Motor neuron (in vitro differentiated cells): ENCODE measurements around the gene NRG4. TPM values are rescaled to one million over a fixed set of nuclear protein-coding genes. Genes with fewer than 3 reads are reported as not detected.

Experiments
- ATAC-seq, 8 experiments: fragments of 200-7000 bp; cut with Tn5 transposase; replicated peaks in 6 of 8; 2 replicates each; pipeline ENCODE4 v1.8.0; 2021; ENCODE audit warnings: mild to moderate bottlenecking in 8 of 8, moderate library complexity in 8 of 8
- H3K27ac ChIP-seq, 2 donors: fragments of 250-450 bp; sonication (Bioruptor Pico); 2 replicates each; pipeline ENCODE4 v1.9.0; 2021; ENCODE audit warnings: antibody characterized with exemption in 2 of 2, mild to moderate bottlenecking in 2 of 2, moderate library complexity in 1 of 2
- H3K4me1 ChIP-seq, 2 donors: fragments of 250-450 bp; sonication (Bioruptor Pico); replicated peaks in 1 of 2; 2 replicates each; pipeline ENCODE4 v1.6.1; 2021; ENCODE audit warnings: antibody characterized with exemption in 2 of 2, mild to moderate bottlenecking in 2 of 2, moderate library complexity in 1 of 2
- H3K4me3 ChIP-seq, 5 donors: fragments of 250-450 bp; sonication (Bioruptor Pico); 2 replicates each; pipeline ENCODE4 v1.9.0; 2021; ENCODE audit warnings: antibody characterized with exemption in 5 of 5, mild to moderate bottlenecking in 5 of 5, moderate library complexity in 4 of 5
- WGBS, 10 experiments: fragments of 450-650 bp; shearing (Covaris generic); methylation state at CpG; one replicate each; pipeline ENCODE4 v1.0.0; 2022; 5-methylcytosine and 5-hydroxymethylcytosine counted together
- in situ Hi-C, 9 experiments: fragments of 400-800 bp; cut with MboI; loops; one replicate each; pipeline ENCODE4 v1.15.0; 2021; ENCODE audit warnings: low sequenced_read_pairs in 9 of 9, low pct_unique_long_range_greater_than_20kb in 2 of 9; ENCODE audit not compliant: unreplicated experiment in 9 of 9
- total RNA-seq, 8 experiments: library from RNA; unstranded; fragments of 300-600 nt; gene quantifications; 2 replicates each; pipeline versions ENCODE4 v1.2.3 to v1.2.4, GENCODE V29; 2022

The NRG4 gene
- total RNA-seq, 8 experiments from 2014 or later: 0.58 to 2.9 (median 1.1) TPM

DNA sequence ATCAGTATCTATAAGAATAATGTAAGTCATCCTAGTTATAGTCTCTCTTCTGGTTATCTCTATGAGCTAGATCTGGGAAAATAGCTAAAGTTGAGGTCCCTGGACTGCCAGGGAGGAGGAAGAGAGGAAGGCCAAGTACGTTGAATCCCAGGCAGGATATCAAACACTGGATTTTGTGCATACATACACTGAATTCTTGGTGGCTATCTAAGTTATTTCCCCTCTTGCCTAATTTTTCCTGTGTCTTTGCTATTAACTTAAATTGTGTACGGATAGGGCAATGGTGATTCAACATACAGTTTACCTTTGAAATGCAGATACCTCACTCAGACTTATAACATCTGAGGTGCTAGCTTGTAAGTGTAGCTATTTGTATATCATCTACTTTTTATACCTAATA, 81.4 kb downstream of the NRG4 start:
- 86 to 100% (median 100%) methylated on average over 1 to 2 of the region's 2 CpGs; no CpG with 5 or more reads in 2 of the 10 experiments for WGBS, 10 experiments

DNA sequence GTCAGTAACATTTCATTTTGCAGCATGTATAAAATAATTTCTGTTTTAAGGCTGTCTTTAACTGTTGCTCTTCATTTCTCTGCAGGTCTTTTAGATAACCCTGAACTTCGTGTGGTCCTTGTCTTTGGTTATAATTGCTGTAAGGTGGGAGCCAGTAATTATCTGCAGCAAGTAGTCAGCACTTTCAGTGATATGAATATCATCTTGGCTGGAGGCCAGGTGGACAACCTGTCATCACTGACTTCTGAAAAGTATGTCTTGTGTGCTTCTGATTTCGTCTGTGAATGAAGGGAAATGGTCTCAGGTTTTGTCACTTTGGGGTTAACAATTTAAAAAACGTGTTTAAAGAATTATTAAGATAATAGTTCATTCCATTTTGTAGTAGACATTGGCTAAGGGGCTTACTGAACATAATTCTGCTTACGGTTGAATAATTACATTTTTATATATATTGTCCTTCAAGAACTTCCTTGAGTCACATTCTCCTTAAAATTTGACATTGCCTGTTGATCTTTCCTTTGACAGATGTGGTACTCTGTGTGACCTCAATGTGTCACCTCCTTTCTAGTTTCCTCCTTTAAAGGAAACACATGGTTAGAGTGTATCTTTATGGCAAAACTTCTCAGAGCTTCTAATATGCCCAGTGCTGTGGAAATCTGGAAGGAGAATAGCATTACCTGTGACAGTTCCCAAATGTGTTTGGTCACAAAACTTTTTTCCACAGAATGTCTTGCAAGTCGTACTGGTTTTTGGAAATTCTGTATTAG, 82.2 kb downstream of the NRG4 start:
- in situ Hi-C loops: no loop called here
- no peaks in the 10 kb centered on the region for H3K4me1 ChIP-seq
- no peak for ATAC-seq
- no peak overlapping the region for H3K4me3 ChIP-seq
- 58 to 100% (median 79%) methylated on average over 2 to 5 of the region's 5 CpGs for WGBS, 10 experiments
- H3K27ac ChIP-seq: no peak overlapping the region

More for the DNA sequence above, 81.4 kb downstream of the NRG4 start:
- ATAC-seq: no peak
- Histone ChIP-seq H3K27ac (no peak overlapping the region), H3K4me1 (no peaks in the 10 kb centered on the region), H3K4me3 (no peak overlapping the region)
- in situ Hi-C loops: no loop called here

DNA sequence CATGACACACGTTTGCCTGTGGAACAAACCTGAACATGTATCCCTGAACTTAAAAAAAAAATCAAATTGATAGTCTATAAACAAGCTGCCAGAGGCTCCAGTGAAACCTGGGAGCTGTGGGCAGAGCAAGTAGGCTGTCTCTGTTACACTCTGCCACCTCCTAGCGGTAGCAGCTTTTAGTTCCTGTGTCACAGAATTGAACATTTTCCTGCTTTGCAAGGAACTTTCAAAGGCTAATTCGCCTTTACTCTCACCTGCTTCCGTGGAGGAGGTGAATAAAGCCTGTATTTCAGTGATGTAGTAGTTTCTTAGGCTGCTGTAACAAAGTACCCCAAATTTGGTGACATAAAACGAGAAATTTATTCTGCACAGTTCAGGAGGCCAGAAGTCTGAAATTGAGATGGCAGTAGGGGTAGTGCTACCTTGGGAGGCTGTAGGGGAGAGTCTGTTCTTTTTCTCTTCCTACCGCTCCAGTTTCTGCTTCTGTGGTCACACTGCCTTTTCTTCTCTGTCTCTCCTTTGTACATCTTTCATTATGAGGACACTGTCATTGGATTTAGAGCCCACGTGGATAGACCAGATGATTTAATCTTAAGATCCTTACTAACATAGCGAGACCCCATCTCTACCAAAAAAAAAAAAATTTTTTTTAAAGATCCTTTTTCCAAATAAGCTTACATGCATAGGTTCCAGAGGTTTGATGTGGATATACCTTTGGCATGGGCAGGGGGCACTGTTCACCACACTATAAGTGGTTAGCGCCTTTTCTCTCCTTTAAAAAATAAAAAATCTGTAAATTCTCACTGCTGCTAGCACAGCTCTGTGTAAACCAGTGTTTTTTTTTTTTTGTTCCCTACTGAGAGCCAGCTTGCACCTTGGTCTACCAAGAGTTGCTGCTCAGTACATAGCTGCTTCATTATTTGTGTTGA, 83.3 kb downstream of the NRG4 start:
- WGBS, 10 experiments: 52 to 93% (median 73%) methylated on average over 2 to 8 of the region's 9 CpGs
- Histone ChIP-seq H3K27ac (no peak overlapping the region), H3K4me1 (no peaks in the 10 kb centered on the region), H3K4me3 (no peak overlapping the region)
- in situ Hi-C loops: no loop called here
- ATAC-seq: peak in 2 of 8 experiments; percentile 38 to 42

- in situ Hi-C loops: no loop called here
- ATAC-seq: no peak
- Histone ChIP-seq H3K27ac (no peak overlapping the region), H3K4me1 (no peaks in the 10 kb centered on the region), H3K4me3 (no peak overlapping the region)
- WGBS, 10 experiments: 80 to 100% (median 89%) methylated on average over 1 to 4 of the region's 4 CpGs; no CpG with 5 or more reads in 3 of the 10 experiments
Observed at GRCh38 chr15:75927601-75928000, 84.6 kb downstream of the NRG4 start.

DNA sequence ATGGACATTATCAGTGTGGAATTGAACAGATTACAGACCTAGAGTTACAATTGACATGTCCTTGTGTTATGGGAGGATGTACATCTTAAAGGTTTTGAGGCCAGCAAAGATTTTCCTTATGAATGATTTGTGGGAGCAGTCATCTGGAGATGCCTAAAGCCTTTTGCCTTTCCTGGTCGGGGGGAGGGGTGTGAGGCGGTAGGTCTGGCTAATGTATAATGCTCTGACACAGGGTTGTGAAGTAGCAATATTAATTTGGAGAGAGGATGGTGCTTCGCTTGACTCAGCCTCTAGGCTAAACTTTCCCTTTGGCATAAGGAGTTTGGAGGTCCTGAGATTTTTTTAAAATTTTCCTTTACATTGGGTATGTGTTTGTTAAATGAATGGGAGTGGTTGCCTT, 85.3 kb downstream of the NRG4 start:
- WGBS, 10 experiments: 42 to 100% (median 90%) methylated on average over 1 to 3 of the region's 3 CpGs; no CpG with 5 or more reads in 3 of the 10 experiments
- in situ Hi-C loops: no loop called here
- Histone ChIP-seq H3K4me1 (no peaks in the 10 kb centered on the region), H3K27ac (no peak overlapping the region), H3K4me3 (no peak overlapping the region)
- no peak for ATAC-seq

GRCh38 chr15:75925440-75925839, 86.8 kb downstream of the NRG4 start:
- ATAC-seq: no peak
- in situ Hi-C loops: no loop called here
- 83 to 100% (median 92%) methylated on average over 1 to 2 of the region's 2 CpGs; no CpG with 5 or more reads in 1 of the 10 experiments for WGBS, 10 experiments

DNA sequence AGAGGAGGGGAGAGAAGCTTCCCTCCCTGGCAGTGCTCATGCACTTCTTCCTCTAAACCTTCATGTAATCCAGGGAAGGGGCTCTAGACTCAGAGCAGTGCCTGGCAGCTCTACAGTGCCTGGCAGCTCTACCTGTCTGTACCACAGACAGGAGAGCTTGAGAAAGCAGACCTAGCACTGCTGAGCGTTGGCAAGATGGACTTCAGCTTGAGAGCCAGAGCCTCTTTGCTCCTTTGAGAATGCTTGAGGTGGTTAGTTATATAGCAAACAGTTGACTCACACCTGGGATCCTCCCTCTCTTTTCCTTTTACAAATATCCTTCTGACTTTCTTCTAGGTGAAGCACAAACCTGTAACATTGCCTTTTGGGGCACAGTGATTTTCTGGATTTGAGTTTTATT, 87.6 kb downstream of the NRG4 start:
- in situ Hi-C loops: no loop called here
- ATAC-seq: no peak
- no peak overlapping the region for H3K4me3 ChIP-seq
- WGBS, 10 experiments: 83 to 100% (median 100%) methylated on average over 1 of the region's 1 CpG; no CpG with 5 or more reads in 7 of the 10 experiments
- H3K4me1 ChIP-seq: no peaks in the 10 kb centered on the region
- no peak overlapping the region for H3K27ac ChIP-seq

More at GRCh38 chr15:75925440-75925839, 86.8 kb downstream of the NRG4 start:
- Histone ChIP-seq H3K4me3 (no peak overlapping the region), H3K4me1 (no peaks in the 10 kb centered on the region), H3K27ac (no peak overlapping the region)

- in situ Hi-C loops: no loop called here
- no peaks in the 10 kb centered on the region for H3K4me1 ChIP-seq
- H3K4me3 ChIP-seq: no peak overlapping the region
- H3K27ac ChIP-seq: no peak overlapping the region
- WGBS, 10 experiments: 88 to 100% (median 98%) methylated on average over 2 to 4 of the region's 4 CpGs; no CpG with 5 or more reads in 3 of the 10 experiments
- ATAC-seq: no peak
Observed at GRCh38 chr15:75923756-75924155, 88.5 kb downstream of the NRG4 start.

DNA sequence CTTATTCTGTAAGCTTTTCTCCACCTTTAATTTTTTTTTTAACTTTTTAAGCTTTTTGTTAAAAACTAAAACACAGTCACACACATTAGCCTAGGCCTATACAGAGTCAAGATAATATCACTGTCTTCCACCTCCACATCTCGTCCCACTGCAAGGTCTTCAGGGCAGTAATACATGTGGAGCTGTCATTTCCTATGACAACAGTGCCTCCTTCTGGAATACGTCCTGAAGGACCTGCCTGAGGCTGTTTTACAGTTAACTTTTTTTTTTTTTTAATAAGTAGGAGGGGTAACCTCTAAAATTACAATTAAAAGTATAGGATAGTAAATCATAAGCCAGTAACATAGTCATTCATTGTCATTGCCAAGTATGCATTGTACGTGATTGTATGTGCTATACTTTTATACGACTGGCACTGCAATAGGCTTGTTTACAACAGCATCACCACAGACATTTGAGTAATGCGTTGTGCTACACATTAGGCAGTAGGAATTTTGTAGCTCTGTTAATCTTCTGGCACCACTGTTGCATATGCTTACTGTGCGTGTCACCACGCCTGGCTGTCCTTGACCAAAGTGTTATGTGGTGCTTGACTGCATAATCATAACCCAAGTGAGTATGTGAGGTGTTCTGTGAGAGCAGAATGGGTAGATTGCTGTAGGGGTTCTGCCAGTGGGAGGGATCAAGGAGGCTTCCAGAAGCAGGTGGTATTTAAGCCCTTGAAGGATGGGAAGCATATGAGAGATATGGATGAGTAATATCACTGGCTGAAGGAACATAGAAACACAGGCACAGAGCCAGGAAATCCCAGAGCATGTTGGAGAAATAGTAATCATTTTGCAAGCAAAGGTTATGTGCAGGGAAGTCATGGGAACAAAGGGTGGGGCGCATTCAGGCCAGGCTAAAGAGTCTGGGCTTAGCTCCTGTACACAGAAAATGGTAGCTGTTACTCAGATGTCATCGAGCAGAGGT, 90.2 kb downstream of the NRG4 start:
- in situ Hi-C loops: no loop called here
- WGBS, 10 experiments: 44 to 100% (median 82%) methylated on average over 1 to 8 of the region's 9 CpGs
- H3K4me1 ChIP-seq: no peaks in the 10 kb centered on the region
- no peak overlapping the region for H3K4me3 ChIP-seq
- H3K27ac ChIP-seq: no peak overlapping the region
- ATAC-seq: peak in 3 of 8 experiments; percentile 83 to 89 (median 88)

DNA sequence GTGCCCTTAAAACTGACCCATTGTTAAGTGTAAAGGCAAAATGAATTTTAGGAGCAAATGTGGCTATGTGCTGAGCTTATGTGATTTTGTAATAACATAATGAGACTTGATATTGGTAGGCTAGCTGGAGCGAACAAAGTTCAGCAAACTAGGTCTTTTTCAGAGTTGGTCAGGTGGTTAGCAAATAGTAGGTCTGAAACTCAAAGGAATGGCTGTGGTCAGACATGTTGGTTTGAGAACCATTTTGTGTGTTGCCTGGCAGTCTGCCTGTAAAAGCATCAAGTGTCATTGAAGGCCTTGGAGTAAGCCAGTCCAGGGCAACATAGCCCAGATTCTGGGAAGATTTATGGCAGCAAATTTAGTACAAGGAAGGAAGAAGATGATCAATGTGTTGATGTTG, 92.1 kb downstream of the NRG4 start:
- ATAC-seq: no peak
- no peak overlapping the region for H3K4me3 ChIP-seq
- in situ Hi-C loops: no loop called here
- H3K27ac ChIP-seq: no peak overlapping the region
- no peaks in the 10 kb centered on the region for H3K4me1 ChIP-seq
- WGBS, 10 experiments: 86 to 100% (median 100%) methylated on average over 1 of the region's 1 CpG; no CpG with 5 or more reads in 5 of the 10 experiments

GRCh38 chr15:75918135-75918534, 94.1 kb downstream of the NRG4 start:
- ATAC-seq: no peak
- Histone ChIP-seq H3K4me1 (no peaks in the 10 kb centered on the region), H3K27ac (no peak overlapping the region), H3K4me3 (no peak overlapping the region)
- 89 to 100% (median 100%) methylated on average over 1 of the region's 1 CpG; no CpG with 5 or more reads in 2 of the 10 experiments for WGBS, 10 experiments
- in situ Hi-C loops: no loop called here

DNA sequence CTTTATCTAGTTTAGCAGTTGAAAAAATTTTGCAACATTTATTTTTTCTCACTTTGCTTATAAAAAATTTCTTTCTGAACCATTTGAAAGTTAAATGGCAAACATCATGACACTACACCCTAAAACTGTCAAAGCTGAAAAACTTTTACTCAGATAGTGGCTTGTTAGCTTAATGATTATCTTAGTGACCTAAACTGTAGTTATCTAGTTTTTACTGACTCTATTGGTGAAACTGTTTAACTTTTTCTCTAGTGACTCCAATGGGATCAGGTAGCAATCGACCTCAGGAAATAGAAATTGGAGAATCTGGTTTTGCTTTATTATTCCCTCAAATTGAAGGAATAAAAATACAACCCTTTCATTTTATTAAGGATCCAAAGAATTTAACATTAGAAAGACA, 95.2 kb downstream of the NRG4 start:
- ATAC-seq: no peak

More for the DNA sequence above, 95.2 kb downstream of the NRG4 start:
- Histone ChIP-seq H3K4me1 (no peaks in the 10 kb centered on the region), H3K27ac (no peak overlapping the region), H3K4me3 (no peak overlapping the region)
- in situ Hi-C loops: no loop called here
- WGBS, 10 experiments: 63 to 100% (median 83%) methylated on average over 1 of the region's 1 CpG; no CpG with 5 or more reads in 2 of the 10 experiments
